Astrocyte of the spinal cord (primary cell): ENCODE data around the gene JAKMIP2.

ENCODE experiments used
- DNase-seq: peaks from one replicate; pipeline ENCODE4 v3.0.0; 2011; ENCODE audit warnings: low read depth, low spot score
- H3K4me3 ChIP-seq: 2 replicates; pipeline ENCODE4 v1.5.1; 2011; ENCODE audit warnings: low read depth, mild to moderate bottlenecking, low read length, moderate library complexity
- in situ Hi-C: cut with HindIII; loops from 2 replicates; pipeline ENCODE4 v1.10.0; 2017; ENCODE audit warnings: low sequenced_read_pairs
- TF ChIP-seq, protein P1 (sequence below): IDR thresholded peaks from 2 replicates; pipeline ENCODE4 v1.5.1; 2012; ENCODE audit warnings: low read depth, mild to moderate bottlenecking, low read length, inconsistent platforms

The JAKMIP2 gene

DNA sequence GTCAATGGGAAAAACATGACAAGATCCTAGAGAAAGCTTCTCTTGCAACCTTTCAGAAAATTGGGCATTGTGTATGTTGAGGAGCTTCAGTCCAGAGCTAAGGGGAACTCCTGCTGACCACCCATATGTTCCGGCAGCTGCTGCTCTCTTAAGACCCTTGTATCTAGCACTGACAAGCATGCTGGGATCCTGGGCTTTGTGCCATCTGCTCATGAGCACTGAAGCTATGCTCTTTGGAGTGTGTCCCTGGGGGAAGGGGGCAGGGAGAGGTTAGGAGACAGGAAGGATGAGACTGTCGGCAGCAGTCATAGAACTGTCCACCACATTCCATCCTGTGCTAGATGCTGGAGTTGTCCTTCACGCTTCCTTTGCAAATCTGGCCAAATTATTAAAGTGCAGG lies 109.3 kb downstream of the JAKMIP2 start:
- in situ Hi-C loops = no loop called here
- DNase-seq = no peak
- no peak overlapping the region for H3K4me3 ChIP-seq
- TF ChIP-seq, protein P1, sequence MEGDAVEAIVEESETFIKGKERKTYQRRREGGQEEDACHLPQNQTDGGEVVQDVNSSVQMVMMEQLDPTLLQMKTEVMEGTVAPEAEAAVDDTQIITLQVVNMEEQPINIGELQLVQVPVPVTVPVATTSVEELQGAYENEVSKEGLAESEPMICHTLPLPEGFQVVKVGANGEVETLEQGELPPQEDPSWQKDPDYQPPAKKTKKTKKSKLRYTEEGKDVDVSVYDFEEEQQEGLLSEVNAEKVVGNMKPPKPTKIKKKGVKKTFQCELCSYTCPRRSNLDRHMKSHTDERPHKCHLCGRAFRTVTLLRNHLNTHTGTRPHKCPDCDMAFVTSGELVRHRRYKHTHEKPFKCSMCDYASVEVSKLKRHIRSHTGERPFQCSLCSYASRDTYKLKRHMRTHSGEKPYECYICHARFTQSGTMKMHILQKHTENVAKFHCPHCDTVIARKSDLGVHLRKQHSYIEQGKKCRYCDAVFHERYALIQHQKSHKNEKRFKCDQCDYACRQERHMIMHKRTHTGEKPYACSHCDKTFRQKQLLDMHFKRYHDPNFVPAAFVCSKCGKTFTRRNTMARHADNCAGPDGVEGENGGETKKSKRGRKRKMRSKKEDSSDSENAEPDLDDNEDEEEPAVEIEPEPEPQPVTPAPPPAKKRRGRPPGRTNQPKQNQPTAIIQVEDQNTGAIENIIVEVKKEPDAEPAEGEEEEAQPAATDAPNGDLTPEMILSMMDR = no peak

DNA sequence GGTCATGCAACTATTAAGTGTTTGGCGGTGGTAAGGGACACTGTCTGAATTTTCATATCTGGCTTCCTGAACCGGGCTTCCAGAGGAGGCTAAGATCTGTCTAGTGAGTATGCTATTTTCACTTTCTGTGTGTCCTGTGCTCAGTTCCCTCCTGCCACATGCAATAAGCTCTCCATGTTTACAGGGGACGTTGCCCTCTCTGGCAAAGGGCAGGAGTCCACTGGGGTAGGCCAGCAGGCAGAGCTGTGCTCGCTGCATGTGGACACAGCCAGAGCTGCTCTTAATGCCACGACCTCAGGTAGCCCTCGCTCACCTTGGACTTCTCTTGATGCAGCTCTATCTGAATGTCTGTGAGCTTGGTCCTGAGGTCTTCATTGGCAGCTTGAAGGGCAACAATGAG lies 111.2 kb downstream of the JAKMIP2 start:
- H3K4me3 ChIP-seq = no peak overlapping the region
- TF ChIP-seq, protein P1 = no peak
- DNase-seq = no peak
- in situ Hi-C loops = no loop called here

DNA sequence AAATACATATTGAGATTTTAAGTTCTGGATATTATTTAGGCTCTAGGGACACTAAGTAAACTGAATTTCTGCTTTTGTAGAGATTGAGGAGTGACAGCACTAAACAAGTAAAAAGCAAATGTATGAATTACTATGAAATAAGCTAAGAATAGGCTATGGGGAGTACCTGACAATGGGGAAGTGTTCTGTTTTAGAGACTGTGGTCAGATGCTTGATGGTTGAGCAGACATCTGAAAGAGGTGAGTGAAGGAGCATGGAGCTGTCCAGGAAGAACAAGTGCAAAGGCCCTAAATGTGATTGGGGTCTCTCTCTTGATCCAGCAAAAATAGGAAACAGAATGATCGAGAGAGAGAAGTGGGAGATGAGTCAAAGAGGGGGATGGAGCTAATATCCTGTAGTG lies 111.7 kb downstream of the JAKMIP2 start:
- in situ Hi-C loops = no loop called here
- no peak for DNase-seq
- TF ChIP-seq, protein P1 = no peak
- H3K4me3 ChIP-seq = no peak overlapping the region

DNA sequence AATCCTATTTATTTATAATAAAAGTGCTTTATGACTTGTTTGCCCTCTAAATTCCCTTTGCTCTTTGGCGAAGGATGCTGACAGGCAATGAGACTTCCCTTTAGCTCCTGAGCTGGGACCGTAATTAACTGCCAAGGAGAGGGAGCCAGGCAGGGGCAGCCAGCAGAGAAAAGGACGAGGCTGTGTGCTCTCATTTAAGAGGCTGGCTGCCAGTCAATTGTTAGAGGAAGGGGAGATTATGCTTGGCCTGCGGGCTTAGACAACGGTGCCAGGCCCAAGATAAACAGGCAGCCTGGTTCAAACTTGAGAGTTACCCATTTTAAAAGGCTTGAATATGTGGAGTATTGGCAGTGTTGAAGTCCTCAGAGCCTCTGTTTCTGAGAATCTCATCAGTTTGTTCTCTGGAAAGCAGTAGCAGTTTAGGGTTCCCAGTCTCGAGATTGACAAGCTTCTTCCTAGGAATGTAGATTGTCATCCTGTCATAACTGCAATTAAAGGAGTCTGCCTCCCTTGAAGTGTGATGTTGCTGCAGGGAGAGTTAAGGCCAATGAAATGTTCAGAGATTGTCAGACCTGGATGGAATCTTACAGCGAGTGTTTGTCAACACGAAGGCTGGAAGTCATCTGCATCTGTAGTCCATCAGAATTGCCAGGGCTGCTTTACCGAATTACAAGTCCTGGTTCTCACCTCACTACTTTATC lies 113.2 kb downstream of the JAKMIP2 start:
- no peak overlapping the region for H3K4me3 ChIP-seq
- DNase-seq = no peak
- TF ChIP-seq, protein P1 = no peak
- in situ Hi-C loops = no loop called here

DNA sequence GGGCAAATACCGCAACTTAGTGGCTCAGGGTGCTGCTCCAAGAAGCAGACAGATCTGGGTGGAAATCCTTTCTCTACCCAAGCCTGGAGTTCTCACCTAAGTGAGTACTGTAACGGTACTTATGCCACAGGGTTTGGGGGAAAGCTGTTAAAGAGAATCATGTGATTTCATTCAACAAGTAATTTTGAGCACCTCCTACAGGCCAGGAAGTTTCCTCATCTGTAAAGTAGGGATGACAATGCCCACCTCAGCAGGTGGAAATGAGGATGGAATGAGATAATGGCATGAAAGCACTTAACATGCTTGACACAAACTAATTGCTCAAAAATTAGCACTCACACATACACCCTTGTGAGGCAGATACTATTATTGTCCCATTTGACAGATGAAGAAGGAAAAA lies 114.1 kb downstream of the JAKMIP2 start:
- in situ Hi-C loops = no loop called here
- H3K4me3 ChIP-seq = no peak overlapping the region
- TF ChIP-seq, protein P1 = no peak
- no peak for DNase-seq

DNA sequence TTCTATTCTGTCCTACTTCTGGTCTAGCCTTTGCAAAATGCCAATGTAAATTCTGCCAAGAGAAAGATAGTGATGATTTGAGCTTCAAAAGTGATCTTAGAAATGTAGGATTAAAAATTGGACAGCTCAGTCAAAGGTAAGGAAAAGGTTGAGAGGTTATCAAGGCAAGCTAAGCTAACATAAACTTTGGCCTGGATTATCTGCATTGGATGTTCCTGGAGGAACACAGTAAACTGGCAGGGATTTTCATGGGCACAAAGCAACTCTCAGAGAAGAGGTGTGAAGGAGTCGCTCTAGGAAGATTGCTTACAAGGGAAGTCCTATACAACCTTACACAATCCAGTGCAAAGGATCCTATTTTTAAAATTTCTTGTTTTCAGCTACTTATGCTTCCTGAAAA lies 115.2 kb downstream of the JAKMIP2 start:
- DNase-seq = no peak
- no peak overlapping the region for H3K4me3 ChIP-seq
- in situ Hi-C loops = no loop called here
- TF ChIP-seq, protein P1 = no peak
